IMR-90 (cell line): ENCODE measurements around the gene TWSG1. TPM values are rescaled to one million over a fixed set of nuclear protein-coding genes. Genes with fewer than 3 reads are reported as not detected.

Experiments
- ATAC-seq: fragments of 200-7000 bp; cut with Tn5 transposase; 2 replicates; pipeline ENCODE4 v1.9.1; 2020; ENCODE audit warnings: low read depth, mild to moderate bottlenecking, moderate library complexity
- BruUV-seq: library from RNA; stranded (reverse); fragments of 400-500 nt; replicated peaks from 2 replicates; lab custom pipeline; 2021; lab: Mats Ljungman, UMichigan
- CTCF ChIA-PET: fragments of 300-600 bp; formaldehyde crosslinking; extraction: SDS; loops from one replicate; lab custom pipeline; 2021; ENCODE audit warnings: antibody characterized with exemption; lab: Yijun Ruan, JAX
- POLR2A ChIA-PET: fragments of 300-600 bp; sonication (Branson Sonifier 250); formaldehyde crosslinking; loops from one replicate; lab custom pipeline; 2022; ENCODE audit warnings: antibody characterized with exemption; ENCODE audit not compliant: unreplicated experiment; lab: Charles Lee
- DNase-seq: peaks from one replicate; pipeline ENCODE4 v3.0.0; 2013
- H2AFZ ChIP-seq: replicated peaks from 2 replicates; pipeline ENCODE3; 2013; ENCODE audit warnings: low read length, mild to moderate bottlenecking; ENCODE audit not compliant: poor library complexity
- H2AK5ac ChIP-seq: 2 replicates; pipeline ENCODE4 v1.6.1; 2013; ENCODE audit warnings: low read depth, low read length, inconsistent platforms
- H2AK9ac ChIP-seq: replicated peaks from 2 replicates; pipeline ENCODE3; 2013; ENCODE audit warnings: mild to moderate bottlenecking, low read depth, low read length, moderate library complexity; ENCODE audit not compliant: poor library complexity
- H2BK120ac ChIP-seq: 2 replicates; pipeline ENCODE4 v1.6.1; 2013; ENCODE audit warnings: low read depth, low read length, inconsistent platforms
- H2BK15ac ChIP-seq: 3 replicates; pipeline ENCODE4 v1.6.1; 2013; ENCODE audit warnings: low read depth, low read length, inconsistent platforms
- H2BK20ac ChIP-seq: 2 replicates; pipeline ENCODE4 v1.6.1; 2013; ENCODE audit warnings: low read depth, mild to moderate bottlenecking, inconsistent platforms, low read length, moderate library complexity
- H2BK5ac ChIP-seq: 2 replicates; pipeline ENCODE4 v1.6.1; 2013; ENCODE audit warnings: mild to moderate bottlenecking, low read depth, low read length, inconsistent platforms; ENCODE audit not compliant: poor library complexity, severe bottlenecking
- H3K14ac ChIP-seq: replicated peaks from 2 replicates; pipeline ENCODE4 v1.6.1; 2013; ENCODE audit warnings: low read depth, low read length, inconsistent platforms
- H3K18ac ChIP-seq: 2 replicates; pipeline ENCODE4 v1.6.1; 2013; ENCODE audit warnings: low read depth, low read length, control low read depth
- H3K23ac ChIP-seq: 2 replicates; pipeline ENCODE4 v1.6.1; 2013; ENCODE audit warnings: low read depth, low read length, inconsistent platforms
- H3K27ac ChIP-seq: 2 replicates; pipeline ENCODE4 v1.5.1; 2013; ENCODE audit warnings: mild to moderate bottlenecking, control low read depth, low read length; ENCODE audit not compliant: insufficient read depth
- H3K27me3 ChIP-seq: 2 replicates; pipeline ENCODE4 v1.6.1; 2013; ENCODE audit warnings: low read length; ENCODE audit not compliant: control insufficient read depth, insufficient read depth
- H3K36me3 ChIP-seq: 2 replicates; pipeline ENCODE4 v1.6.1; 2013; ENCODE audit warnings: low read length, mixed read lengths; ENCODE audit not compliant: control insufficient read depth, insufficient read depth
- H3K4ac ChIP-seq: 2 replicates; pipeline ENCODE4 v1.6.1; 2013; ENCODE audit warnings: low read depth, low read length, inconsistent platforms
- H3K4me1 ChIP-seq: 2 replicates; pipeline ENCODE4 v1.6.1; 2013; ENCODE audit warnings: low read length, mixed read lengths; ENCODE audit not compliant: control insufficient read depth, insufficient read depth
- H3K4me2 ChIP-seq: 2 replicates; pipeline ENCODE4 v1.6.1; 2013; ENCODE audit warnings: low read depth, mild to moderate bottlenecking, control low read depth, low read length, moderate library complexity
- H3K4me3 ChIP-seq: 2 replicates; pipeline ENCODE4 v1.5.1; 2013; ENCODE audit warnings: low read depth, mild to moderate bottlenecking, control low read depth, low read length, moderate library complexity; ENCODE audit not compliant: insufficient read depth
- H3K56ac ChIP-seq: 2 replicates; pipeline ENCODE4 v1.6.1; 2013; ENCODE audit warnings: low read length, inconsistent platforms; ENCODE audit not compliant: insufficient read depth; ENCODE audit errors: extremely low read depth
- H3K79me1 ChIP-seq, 2 experiments: 2 replicates each; pipeline ENCODE4 v1.6.1; 2013; ENCODE audit warnings: low read length in 2 of 2, inconsistent platforms in 1 of 2, low read depth in 1 of 2
- H3K9ac ChIP-seq: 2 replicates; pipeline ENCODE4 v1.6.1; 2013; ENCODE audit warnings: low read depth, low read length, control low read depth
- H3K9me1 ChIP-seq: 2 replicates; pipeline ENCODE4 v1.6.1; 2013; ENCODE audit warnings: low read length, inconsistent platforms; ENCODE audit not compliant: insufficient read depth
- H3K9me3 ChIP-seq: 2 replicates; pipeline ENCODE4 v1.6.1; 2013; ENCODE audit warnings: low read length; ENCODE audit not compliant: control insufficient read depth, insufficient read depth
- H4K20me1 ChIP-seq: 2 replicates; pipeline ENCODE4 v1.6.1; 2013; ENCODE audit warnings: low read length, inconsistent platforms; ENCODE audit not compliant: insufficient read depth
- H4K5ac ChIP-seq: 2 replicates; pipeline ENCODE4 v1.6.1; 2013; ENCODE audit warnings: mild to moderate bottlenecking, low read depth, low read length, control low read depth
- H4K8ac ChIP-seq, 2 experiments: 2 replicates each; pipeline ENCODE4 v1.6.1; 2013; ENCODE audit warnings: low read depth in 2 of 2, low read length in 2 of 2, control low read depth in 1 of 2, inconsistent platforms in 1 of 2
- H4K91ac ChIP-seq: 2 replicates; pipeline ENCODE4 v1.6.1; 2013; ENCODE audit warnings: low read depth, low read length, inconsistent platforms; ENCODE audit not compliant: insufficient read depth
- BHLHE40 ChIP-seq: fragments of 150-350 bp; IDR thresholded peaks from 2 replicates; pipeline ENCODE4 v1.6.1; 2016; ENCODE audit warnings: mild to moderate bottlenecking, low read depth, low read length
- CEBPB ChIP-seq: IDR thresholded peaks from 2 replicates; pipeline ENCODE4 v1.6.1; 2012; ENCODE audit warnings: low read depth, low read length, improper control_type of control experiment
- CHD1 ChIP-seq: IDR thresholded peaks from 2 replicates; pipeline ENCODE4 v1.6.1; 2012; ENCODE audit warnings: low read depth, low read length, improper control_type of control experiment
- CTCF ChIP-seq: conservative IDR thresholded peaks from 2 replicates; pipeline ENCODE4 v1.5.1; 2012; ENCODE audit warnings: mild to moderate bottlenecking, low read depth, low read length, improper control_type of control experiment
- ELK1 ChIP-seq: fragments of 150-350 bp; IDR thresholded peaks from 2 replicates; pipeline ENCODE4 v1.6.1; 2016; ENCODE audit warnings: low read depth, mild to moderate bottlenecking, low read length, moderate library complexity, borderline replicate concordance
- FOS ChIP-seq: fragments of 150-350 bp; IDR thresholded peaks from 2 replicates; pipeline ENCODE4 v1.6.1; 2016; ENCODE audit warnings: low read depth, low read length
- MAFK ChIP-seq: IDR thresholded peaks from 2 replicates; pipeline ENCODE4 v1.6.1; 2012; ENCODE audit warnings: low read depth, low read length, improper control_type of control experiment
- MAZ ChIP-seq: IDR thresholded peaks from 2 replicates; pipeline ENCODE4 v1.6.1; 2012; ENCODE audit warnings: low read depth, mild to moderate bottlenecking, low read length, improper control_type of control experiment, moderate library complexity, borderline replicate concordance
- MXI1 ChIP-seq: IDR thresholded peaks from 2 replicates; pipeline ENCODE4 v1.6.1; 2012; ENCODE audit warnings: low read depth, mild to moderate bottlenecking, low read length, moderate library complexity, borderline replicate concordance
- NFE2L2 ChIP-seq: fragments of 150-350 bp; IDR thresholded peaks from 2 replicates; pipeline ENCODE4 v1.6.1; 2016; ENCODE audit warnings: low read depth, mild to moderate bottlenecking, low read length
- POLR2A ChIP-seq: IDR thresholded peaks from 2 replicates; pipeline ENCODE4 v1.6.1; 2012; ENCODE audit warnings: mild to moderate bottlenecking, low read depth, low read length
- RAD21 ChIP-seq: IDR thresholded peaks from 2 replicates; pipeline ENCODE4 v1.6.1; 2012; ENCODE audit warnings: low read length, improper control_type of control experiment
- RCOR1 ChIP-seq: IDR thresholded peaks from 2 replicates; pipeline ENCODE4 v1.6.1; 2012; ENCODE audit warnings: mild to moderate bottlenecking, low read length, improper control_type of control experiment; ENCODE audit not compliant: insufficient replicate concordance
- RFX5 ChIP-seq: IDR thresholded peaks from 2 replicates; pipeline ENCODE4 v1.8.0; 2012; ENCODE audit warnings: low read depth, mild to moderate bottlenecking, low read length, moderate library complexity
- SMC3 ChIP-seq: fragments of 150-350 bp; IDR thresholded peaks from 2 replicates; pipeline ENCODE4 v1.6.1; 2016; ENCODE audit warnings: low read depth, mild to moderate bottlenecking, antibody characterized with exemption, low read length, moderate library complexity
- WGBS, 2 experiments: methylation state at CpG; one replicate each; pipeline versions ENCODE4 v1.1.5 to v1.1.7; 2013; ENCODE audit warnings: missing lambda C conversion rate in 2 of 2; ENCODE audit not compliant: insufficient read length in 1 of 2; ENCODE audit errors: extremely low coverage in 2 of 2; 5-methylcytosine and 5-hydroxymethylcytosine counted together
- dilution Hi-C: fragments of 300-500 bp; cut with HindIII; formaldehyde crosslinking; loops from one replicate; pipeline ENCODE4 v1.14.3; 2018; ENCODE audit warnings: low sequenced_read_pairs; ENCODE audit not compliant: unreplicated experiment
- in situ Hi-C: fragments of 300-500 bp; cut with MboI; formaldehyde crosslinking; loops from 3 replicates; pipeline ENCODE4 v1.14.3; 2019; ENCODE audit warnings: low sequenced_read_pairs, inconsistent platforms, mixed read lengths
- intact Hi-C: fragments of 100-400 bp; cut with micrococcal nuclease; formaldehyde crosslinking; loops from 2 replicates; pipeline ENCODE4 v1.10.0; 2022
- polyA plus RNA-seq, 3 experiments: library from polyadenylated mRNA; depleted of rRNA; stranded (reverse); fragments of >200 nt; gene quantifications; 2 replicates each; pipeline ENCODE4 v1.2.3, GENCODE V29; 2012; ENCODE audit warnings: low replicate concordance in 1 of 3
- total RNA-seq: library from RNA; depleted of rRNA; stranded (reverse); fragments of >200 nt; gene quantifications from 2 replicates; pipeline ENCODE4 v1.2.3, GENCODE V29; 2012

TWSG1 gene
- total and polyA plus RNA-seq, 2 of the 4 experiments (the other 2 are of a cell fraction) = 80.4 to 115 TPM

GRCh38 chr18:9365406-9365805 is 30.8 kb downstream of the TWSG1 start:
- H3K9ac ChIP-seq = no peak overlapping the region
- H3K27ac ChIP-seq = no peak overlapping the region
- no peak overlapping the region for H3K56ac ChIP-seq
- peaks cover 48% of the 10 kb centered on the region for H3K36me3 ChIP-seq
- no peak overlapping the region for H4K5ac ChIP-seq
- dilution Hi-C loops (no loop called here), in situ Hi-C loops (no loop called here), intact Hi-C loops (no loop called here)
- H2BK20ac ChIP-seq = no peak overlapping the region
- no peak overlapping the region for H2AK5ac ChIP-seq
- no peak overlapping the region for H3K18ac ChIP-seq
- peaks cover 30 to 71% of the 10 kb centered on the region in 2 experiments for H3K79me1 ChIP-seq
- no peak overlapping the region for H2AFZ ChIP-seq
- no peak overlapping the region for H2BK15ac ChIP-seq
- peaks cover 8% of the 10 kb centered on the region for H3K4me1 ChIP-seq
- H3K4me2 ChIP-seq = no peak overlapping the region
- no peak overlapping the region for H2BK120ac ChIP-seq
- H3K9me3 ChIP-seq = no peaks in the 10 kb centered on the region
- CTCF ChIA-PET = interaction anchor here (0.9 kb wide), 2 partner anchors 10 to 31 kb away, joined by 3 to 5 read pairs; partner anchors contain the start of gene TWSG1
- no peak overlapping the region for H4K8ac ChIP-seq
- H4K91ac ChIP-seq = no peak overlapping the region
- H2BK5ac ChIP-seq = no peak overlapping the region
- H3K23ac ChIP-seq = no peak overlapping the region
- peaks cover 11% of the 10 kb centered on the region for H3K9me1 ChIP-seq
- WGBS, 2 experiments = 90% methylated on average over 4 of the region's 7 CpGs; no CpG with 5 or more reads in 1 of the 2 experiments
- H4K20me1 ChIP-seq = peaks cover 12% of the 10 kb centered on the region; the same call in 1 of the 2 replicates
- H3K27me3 ChIP-seq = no peaks in the 10 kb centered on the region
- POLR2A ChIA-PET = no interaction called here
- no peak overlapping the region for H3K4me3 ChIP-seq
- ATAC-seq = peak; percentile 50
- no peak overlapping the region for H2AK9ac ChIP-seq
- peak; percentile 61 for DNase-seq
- H3K14ac ChIP-seq = no peak overlapping the region
- no peak for TF ChIP-seq CTCF
- TF ChIP-seq MAZ = no peak
- TF ChIP-seq FOS = no peak
- no peak for TF ChIP-seq ELK1
- no peak for TF ChIP-seq CHD1
- TF ChIP-seq MXI1 = no peak
- no peak for TF ChIP-seq NFE2L2
- TF ChIP-seq CEBPB = no peak
- TF ChIP-seq BHLHE40 = no peak
- TF ChIP-seq SMC3 = no peak
- no peak for TF ChIP-seq RAD21
- no peak for TF ChIP-seq RCOR1
- TF ChIP-seq POLR2A = no peak
- TF ChIP-seq RFX5 = no peak
- no peak for TF ChIP-seq MAFK
- BruUV-seq = no TSS peak
- no peak overlapping the region for H3K4ac ChIP-seq
